ENCODE data around the gene ITGAE. TPM values are rescaled to one million over a fixed set of nuclear protein-coding genes. Genes with fewer than 3 reads are reported as not detected.

The ITGAE gene
- total RNA-seq, 1 donor from 2014 or later: 28.3 TPM

GRCh38 chr17:3772764-3773163, 28.2 kb downstream of the ITGAE start:
- Mint-ChIP-seq H3K27ac (ENCODE audit: unreplicated experiment) (no peak overlapping the region), H3K4me3 (ENCODE audit: unreplicated experiment) (no peak overlapping the region), H3K27me3 (ENCODE audit: low read depth) (no peaks in the 10 kb centered on the region), H3K36me3 (ENCODE audit: low read depth) (peaks cover 2% of the 10 kb centered on the region), H3K4me1 (ENCODE audit: low read depth) (peaks cover 10% of the 10 kb centered on the region), H3K9me3 (ENCODE audit: low read depth) (no peaks in the 10 kb centered on the region)
- TF ChIP-seq, protein P1, sequence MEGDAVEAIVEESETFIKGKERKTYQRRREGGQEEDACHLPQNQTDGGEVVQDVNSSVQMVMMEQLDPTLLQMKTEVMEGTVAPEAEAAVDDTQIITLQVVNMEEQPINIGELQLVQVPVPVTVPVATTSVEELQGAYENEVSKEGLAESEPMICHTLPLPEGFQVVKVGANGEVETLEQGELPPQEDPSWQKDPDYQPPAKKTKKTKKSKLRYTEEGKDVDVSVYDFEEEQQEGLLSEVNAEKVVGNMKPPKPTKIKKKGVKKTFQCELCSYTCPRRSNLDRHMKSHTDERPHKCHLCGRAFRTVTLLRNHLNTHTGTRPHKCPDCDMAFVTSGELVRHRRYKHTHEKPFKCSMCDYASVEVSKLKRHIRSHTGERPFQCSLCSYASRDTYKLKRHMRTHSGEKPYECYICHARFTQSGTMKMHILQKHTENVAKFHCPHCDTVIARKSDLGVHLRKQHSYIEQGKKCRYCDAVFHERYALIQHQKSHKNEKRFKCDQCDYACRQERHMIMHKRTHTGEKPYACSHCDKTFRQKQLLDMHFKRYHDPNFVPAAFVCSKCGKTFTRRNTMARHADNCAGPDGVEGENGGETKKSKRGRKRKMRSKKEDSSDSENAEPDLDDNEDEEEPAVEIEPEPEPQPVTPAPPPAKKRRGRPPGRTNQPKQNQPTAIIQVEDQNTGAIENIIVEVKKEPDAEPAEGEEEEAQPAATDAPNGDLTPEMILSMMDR (IDR thresholded peaks at IDR 0.05): peak; percentile 13
- no peak for DNase-seq (ENCODE audit: low spot score)

DNA sequence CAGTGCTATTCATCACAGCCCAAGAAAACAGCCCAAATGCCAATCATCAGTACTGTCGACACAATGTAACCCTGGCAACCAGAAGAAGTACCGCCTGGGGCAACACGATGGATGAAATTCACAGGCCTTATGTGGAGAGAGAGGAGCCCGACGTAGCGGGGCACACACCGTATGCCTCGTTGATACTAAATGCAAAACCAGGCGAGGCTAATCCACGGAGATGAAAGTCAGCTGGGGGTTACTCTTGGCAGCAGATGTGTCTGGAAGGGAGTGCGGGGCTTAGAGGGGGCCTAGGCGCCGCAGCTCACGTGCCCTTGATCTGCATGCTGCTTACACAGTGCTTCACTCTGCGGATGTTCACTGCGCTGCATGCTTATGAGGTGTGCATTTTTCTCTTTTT, 29.8 kb downstream of the ITGAE start:
- Mint-ChIP-seq H3K27ac (ENCODE audit: unreplicated experiment) (no peak overlapping the region), H3K9me3 (ENCODE audit: low read depth) (peaks cover 6% of the 10 kb centered on the region), H3K4me1 (ENCODE audit: low read depth) (peaks cover 10% of the 10 kb centered on the region), H3K4me3 (ENCODE audit: unreplicated experiment) (no peak overlapping the region), H3K36me3 (ENCODE audit: low read depth) (peaks cover 3% of the 10 kb centered on the region), H3K27me3 (ENCODE audit: low read depth) (no peaks in the 10 kb centered on the region)
- TF ChIP-seq, protein P1 (IDR thresholded peaks at IDR 0.05): no peak
- no peak for DNase-seq (ENCODE audit: low spot score)

DNA sequence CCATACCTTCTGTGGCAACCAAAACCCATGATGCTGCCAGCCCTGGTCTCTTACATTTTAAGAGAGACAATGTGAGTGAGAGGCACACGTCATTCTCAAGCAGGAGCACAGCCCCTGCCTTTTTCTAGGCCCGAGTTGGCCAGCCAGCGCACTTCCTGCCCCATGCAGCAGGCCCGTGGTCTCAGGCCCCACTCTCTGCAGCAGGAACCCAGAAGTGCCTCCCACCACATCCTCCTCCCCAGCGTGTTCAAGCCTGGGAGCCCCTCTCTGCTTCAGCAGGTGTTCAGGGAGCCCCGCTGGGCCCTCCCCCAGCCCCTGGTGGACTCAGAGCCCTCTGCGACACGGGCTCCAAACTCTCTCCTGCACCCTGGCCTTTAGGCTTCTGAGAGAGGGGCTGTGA, 30.5 kb downstream of the ITGAE start:
- Mint-ChIP-seq H3K4me1 (ENCODE audit: low read depth) (peaks cover 10% of the 10 kb centered on the region), H3K36me3 (ENCODE audit: low read depth) (peaks cover 3% of the 10 kb centered on the region), H3K27ac (ENCODE audit: unreplicated experiment) (no peak overlapping the region), H3K9me3 (ENCODE audit: low read depth) (peaks cover 6% of the 10 kb centered on the region), H3K4me3 (ENCODE audit: unreplicated experiment) (no peak overlapping the region), H3K27me3 (ENCODE audit: low read depth) (no peaks in the 10 kb centered on the region)
- TF ChIP-seq, protein P1 (IDR thresholded peaks at IDR 0.05): no peak
- no peak for DNase-seq (ENCODE audit: low spot score)

DNA sequence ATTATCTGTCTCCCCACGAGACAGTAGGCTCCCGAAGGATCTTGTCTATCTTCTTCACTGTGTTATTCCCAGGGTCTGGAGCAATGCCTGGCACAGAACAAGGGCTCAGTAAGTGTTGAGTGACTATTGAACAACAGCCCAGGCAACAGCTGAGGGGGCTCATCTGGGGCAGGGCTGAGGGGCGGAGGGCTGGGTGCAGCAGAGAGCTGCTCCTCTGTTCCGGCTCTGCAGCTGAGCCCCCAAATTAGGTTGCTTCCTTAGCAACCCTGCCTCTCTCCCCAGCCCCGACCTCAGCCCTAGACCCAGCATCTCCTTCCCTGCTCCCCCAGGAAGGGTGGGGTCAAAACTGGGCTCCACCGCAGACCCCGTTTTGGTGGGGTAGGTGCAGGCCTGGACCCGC, 32.2 kb downstream of the ITGAE start:
- Mint-ChIP-seq H3K4me1 (ENCODE audit: low read depth) (peaks cover 6% of the 10 kb centered on the region), H3K27ac (ENCODE audit: unreplicated experiment) (no peak overlapping the region), H3K9me3 (ENCODE audit: low read depth) (peaks cover 6% of the 10 kb centered on the region), H3K27me3 (ENCODE audit: low read depth) (no peaks in the 10 kb centered on the region), H3K4me3 (ENCODE audit: unreplicated experiment) (no peak overlapping the region), H3K36me3 (ENCODE audit: low read depth) (peaks cover 3% of the 10 kb centered on the region)
- no peak for DNase-seq (ENCODE audit: low spot score)
- TF ChIP-seq, protein P1 (IDR thresholded peaks at IDR 0.05): no peak

- H3K27ac Mint-ChIP-seq (ENCODE audit: unreplicated experiment): no peak overlapping the region
- DNase-seq (ENCODE audit: low spot score): no peak
- H3K4me1 Mint-ChIP-seq (ENCODE audit: low read depth): peaks cover 2% of the 10 kb centered on the region
- TF ChIP-seq, protein P1 (IDR thresholded peaks at IDR 0.05): no peak
- no peaks in the 10 kb centered on the region for H3K27me3 Mint-ChIP-seq (ENCODE audit: low read depth)
- peaks cover 3% of the 10 kb centered on the region for H3K36me3 Mint-ChIP-seq (ENCODE audit: low read depth)
- H3K9me3 Mint-ChIP-seq (ENCODE audit: low read depth): peaks cover 6% of the 10 kb centered on the region
- H3K4me3 Mint-ChIP-seq (ENCODE audit: unreplicated experiment): no peak overlapping the region
Observed at GRCh38 chr17:3768341-3768740, 32.6 kb downstream of the ITGAE start.
